Stimulated activated CD4-positive, alpha-beta T cell treated with anti-CD3 and anti-CD28 coated beads, Interleukin-4, amount 100 ng/mL, for 1 hour (primary cell): ENCODE results near the gene MTA3.

Experiments
- DNase-seq: peaks from one replicate; pipeline ENCODE4 v3.0.0-alpha.2; 2020

Gene MTA3

DNA sequence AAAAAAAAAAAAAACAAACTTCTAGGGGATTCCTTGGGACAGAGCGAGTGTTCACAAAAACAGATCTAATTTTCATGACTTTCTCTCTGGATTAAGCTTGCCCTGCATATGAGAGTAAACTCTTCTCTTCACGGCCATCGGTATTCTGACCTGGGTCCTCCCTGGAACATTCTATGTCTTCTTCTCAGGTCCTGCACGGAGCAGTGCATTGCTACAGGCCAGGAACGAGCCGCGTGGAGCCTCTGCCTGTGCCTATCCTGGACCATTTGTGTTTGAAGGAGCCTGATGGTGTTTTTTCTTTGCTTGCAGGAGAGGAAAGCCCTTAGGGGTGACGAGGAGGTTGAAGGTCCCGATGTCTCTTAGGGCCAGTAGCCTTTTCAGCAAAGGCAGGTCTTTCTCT is 197.3 kb downstream of the MTA3 start:
- DNase-seq, result no peak

DNA sequence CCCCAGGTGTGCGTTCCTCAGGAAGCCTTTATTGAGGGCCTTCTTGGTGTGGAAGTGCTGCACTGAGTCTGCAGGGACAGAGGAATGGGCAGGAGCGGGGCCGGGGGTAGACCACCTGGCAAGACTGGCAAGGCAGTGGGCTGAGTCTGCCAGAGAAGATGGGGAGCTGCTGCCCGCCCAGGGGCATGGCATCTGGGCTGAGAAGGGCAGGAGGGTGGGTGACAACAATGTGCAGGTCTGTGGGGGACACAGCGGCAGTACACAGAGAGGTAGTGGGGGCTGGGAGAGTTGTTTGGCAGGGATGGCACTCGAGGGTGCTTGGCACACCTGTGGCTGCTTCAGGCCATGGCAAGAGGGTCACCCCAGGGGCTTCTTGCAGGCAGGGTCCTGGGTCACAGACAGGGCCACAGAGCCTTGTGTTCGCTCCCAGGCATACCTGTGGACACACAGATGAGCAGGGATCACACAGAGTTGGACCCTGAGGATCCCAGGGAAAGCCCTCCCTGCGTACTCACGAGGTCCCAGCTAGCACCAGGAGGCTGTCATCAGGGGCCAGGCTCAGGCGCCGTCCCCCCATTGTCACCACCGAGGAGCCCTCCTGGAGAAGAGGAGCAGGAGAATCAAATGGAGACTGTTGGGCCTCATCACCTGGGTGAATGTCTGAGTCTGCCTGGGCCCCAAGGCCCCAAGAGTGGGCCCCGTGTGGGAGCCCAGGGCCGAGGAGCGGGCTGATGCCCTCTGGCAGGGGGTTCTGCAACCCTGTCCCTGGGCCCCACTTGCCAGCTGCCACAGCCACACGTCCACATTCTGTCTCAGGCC is 198.9 kb downstream of the MTA3 start:
- no peak for DNase-seq

DNA sequence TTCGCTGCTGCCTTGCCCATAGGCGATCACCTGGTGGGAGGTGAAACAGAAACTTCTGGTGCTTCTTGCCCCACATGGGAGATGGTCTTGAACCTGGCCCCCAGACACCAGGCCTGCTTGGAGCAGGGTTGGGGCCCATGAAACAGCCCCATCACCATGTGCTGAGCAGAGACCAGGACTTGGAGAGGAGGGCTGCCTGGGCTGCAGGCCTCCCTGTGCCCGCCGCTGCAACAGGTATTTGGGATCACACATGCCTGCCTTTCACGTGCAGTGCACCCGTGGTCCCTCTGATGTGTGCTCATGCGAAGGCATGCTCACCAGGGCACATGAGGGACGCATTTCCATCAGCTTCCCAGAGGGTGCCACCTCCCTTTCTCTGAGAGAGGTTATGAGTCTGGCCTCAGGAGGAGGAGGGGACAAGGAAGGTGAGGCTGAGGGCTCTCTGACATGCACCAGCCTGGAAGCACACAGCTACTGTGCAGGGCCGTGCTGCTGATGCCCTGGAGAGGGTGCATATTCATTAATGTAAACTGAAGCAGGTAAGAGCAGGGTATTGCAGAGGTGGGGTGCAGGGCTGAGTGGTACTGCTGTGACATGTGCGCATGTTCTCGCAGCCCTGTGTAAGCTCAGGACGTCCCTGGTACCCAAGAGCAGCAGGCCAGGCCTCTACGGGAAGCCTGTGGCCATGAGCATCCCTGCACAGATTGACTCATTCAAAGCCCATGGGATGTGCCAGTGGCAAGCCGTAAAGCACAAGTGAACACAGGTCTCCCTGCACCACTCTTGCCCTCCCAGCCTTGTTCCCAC is 199.7 kb downstream of the MTA3 start:
- DNase-seq, result no peak

DNA sequence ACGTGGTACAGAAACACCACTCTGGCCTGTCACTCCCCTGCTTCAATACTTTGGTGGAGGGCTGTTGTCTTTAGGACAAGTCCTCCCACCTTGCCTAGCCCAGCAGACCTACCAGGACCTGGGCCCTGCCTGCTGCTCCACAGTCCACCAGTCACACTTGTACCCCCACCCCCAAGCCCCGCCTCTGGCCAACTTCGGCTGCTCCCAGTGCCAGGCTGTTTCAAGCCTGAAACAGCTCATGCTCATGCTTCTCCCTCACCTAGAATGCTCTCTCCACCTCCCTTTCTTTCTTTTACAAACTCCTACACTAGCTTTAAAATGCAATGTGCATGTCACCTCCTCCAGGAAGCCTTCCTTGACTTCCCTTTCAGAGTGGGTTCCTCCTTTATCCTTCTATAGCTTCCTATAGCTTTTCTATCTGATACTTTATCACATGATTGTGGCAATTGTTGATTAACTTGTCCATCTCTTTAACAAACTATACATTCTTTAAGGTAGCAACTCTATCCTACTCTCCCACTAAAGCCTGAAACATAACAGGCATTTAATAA is 200.3 kb downstream of the MTA3 start:
- no peak for DNase-seq

DNA sequence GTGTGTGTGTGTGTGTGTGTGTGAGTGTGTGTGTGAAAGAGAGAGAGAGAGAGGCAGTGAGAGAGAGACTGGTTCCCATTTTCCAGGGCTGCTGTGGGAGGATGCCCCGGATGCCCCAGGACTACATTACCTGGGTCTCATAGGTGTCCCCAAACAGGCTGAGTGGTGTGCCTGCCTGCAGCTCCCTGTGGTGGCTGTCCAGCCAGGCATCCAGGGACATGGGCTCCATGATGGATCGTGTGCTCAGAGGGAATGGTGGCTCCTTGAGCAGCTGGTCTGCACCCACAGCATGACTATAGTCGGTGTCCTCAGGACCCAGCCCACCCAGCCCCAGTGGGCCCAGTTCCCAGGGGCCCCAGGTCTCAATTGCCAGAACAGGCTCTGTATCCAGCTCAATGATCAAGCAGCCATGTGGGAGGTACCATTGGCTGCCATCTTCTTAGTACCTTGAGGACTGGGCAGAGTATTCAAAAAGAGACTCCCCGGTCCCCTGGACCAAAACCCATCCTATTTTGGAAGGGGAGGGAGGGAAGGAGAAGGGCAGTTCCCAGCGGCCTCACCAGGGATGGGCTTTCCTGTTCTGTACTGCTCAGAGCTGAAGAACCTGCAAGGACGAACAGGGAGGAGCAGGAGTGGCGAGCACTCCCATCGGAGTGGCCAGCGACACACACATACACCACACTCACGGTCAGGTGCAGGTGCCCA is 201.3 kb downstream of the MTA3 start:
- DNase-seq, result no peak

DNA sequence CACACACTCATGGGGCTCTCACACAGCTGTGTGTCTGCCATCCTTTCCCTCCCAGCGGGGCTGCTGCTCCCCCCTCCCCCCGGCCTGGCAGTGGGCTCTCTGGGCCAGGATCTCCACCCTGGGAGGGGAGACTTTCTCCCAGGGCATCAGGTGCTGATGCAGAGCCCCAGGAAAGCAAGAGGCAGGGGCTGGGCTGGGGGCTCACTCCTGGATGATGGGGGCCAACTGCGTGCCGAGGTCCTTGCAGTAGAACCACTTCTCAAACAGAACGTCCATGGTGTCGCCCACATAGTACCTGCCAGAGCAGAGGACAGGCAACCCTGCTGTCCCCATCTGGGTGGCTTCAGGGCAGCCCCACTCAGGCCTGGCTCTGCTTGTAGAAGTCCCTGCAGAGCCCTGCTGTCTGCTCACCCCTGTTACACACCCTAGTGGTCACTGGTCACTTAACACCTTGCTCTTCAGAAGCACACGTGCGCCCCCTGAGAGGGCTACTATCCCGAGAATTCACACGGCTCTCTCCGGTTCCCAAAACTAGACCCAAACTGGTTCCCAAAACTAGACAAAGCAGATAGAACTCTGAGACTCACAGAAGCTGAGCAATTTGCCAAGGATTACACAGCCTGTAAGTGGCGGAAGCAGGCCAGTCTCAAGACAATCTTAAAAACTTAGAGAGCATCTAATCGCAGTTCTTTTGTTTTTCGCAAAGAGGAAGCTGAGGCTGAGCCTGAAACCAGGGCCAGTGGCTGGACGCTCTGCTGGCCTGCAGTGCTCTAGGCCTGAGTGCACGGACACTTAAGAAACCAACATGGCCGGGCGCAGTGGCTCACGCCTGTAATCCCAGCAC is 202.1 kb downstream of the MTA3 start:
- no peak for DNase-seq

DNA sequence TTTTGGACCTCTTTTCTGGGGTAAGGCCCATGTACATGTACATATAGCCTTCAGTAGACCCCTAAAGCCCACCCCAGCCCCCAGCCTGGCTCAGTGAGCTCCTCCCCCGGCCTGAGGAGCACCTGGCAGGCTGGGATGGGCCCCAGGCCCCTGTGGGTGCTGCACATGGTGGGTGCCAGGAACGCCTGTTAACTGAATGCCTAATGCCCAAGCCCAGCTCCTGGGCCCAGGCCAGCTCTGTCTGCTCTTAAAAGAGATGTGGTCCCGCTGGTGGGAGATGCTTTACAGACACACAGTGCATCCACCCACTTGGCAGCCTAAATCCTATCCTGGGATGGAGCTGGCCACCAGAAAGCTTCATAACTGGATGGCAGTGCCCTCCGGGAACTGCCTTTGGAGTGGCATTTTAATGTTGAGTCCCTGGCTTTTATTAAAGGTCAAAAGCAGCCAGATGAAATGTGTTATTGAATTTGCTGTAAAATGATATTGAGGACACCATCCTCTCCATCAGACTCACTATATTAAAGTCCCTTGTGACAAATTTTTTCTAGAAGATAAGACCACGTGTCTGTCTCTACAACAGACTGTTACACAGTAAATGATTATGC is 203.2 kb downstream of the MTA3 start:
- DNase-seq, result no peak

DNA sequence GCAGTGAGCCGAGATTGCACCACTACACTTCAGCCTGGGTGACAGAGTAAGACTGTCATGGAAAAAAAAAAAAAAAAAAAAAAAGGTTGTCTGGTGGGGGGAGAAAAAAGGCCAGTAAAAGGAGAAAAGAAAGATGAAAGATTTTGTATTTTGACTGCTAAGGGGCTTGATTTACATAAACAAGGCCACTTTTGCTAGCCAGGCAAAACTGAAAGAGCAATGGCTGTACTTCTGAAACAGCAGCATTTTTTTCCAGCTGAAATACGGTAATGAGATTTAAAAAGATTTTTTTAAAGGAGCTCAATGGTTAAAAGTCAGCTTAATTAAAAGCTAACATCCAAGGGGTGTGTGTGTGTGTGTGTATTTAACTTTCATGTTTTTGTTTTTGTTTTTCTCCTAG is 206.8 kb downstream of the MTA3 start:
- no peak for DNase-seq

DNA sequence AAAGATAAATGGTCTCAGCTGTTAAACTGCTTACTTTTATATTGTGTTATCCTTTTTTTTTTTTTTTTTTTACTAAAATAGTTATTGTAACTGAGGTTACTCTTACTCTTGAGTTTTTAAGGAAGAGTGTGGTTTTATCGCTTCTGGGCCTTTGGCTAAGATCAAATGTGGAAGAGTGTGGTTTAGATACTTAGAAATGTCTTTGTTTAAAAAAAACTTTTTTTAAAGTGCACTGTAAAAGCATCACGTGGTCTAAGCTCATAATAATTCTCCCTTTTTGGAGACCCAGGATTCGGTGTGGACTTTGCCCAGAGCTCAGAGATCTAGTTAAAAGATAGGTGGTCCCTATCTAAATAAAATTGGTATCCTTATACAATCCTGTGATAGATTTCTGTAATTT is 207.4 kb downstream of the MTA3 start:
- no peak for DNase-seq

DNA sequence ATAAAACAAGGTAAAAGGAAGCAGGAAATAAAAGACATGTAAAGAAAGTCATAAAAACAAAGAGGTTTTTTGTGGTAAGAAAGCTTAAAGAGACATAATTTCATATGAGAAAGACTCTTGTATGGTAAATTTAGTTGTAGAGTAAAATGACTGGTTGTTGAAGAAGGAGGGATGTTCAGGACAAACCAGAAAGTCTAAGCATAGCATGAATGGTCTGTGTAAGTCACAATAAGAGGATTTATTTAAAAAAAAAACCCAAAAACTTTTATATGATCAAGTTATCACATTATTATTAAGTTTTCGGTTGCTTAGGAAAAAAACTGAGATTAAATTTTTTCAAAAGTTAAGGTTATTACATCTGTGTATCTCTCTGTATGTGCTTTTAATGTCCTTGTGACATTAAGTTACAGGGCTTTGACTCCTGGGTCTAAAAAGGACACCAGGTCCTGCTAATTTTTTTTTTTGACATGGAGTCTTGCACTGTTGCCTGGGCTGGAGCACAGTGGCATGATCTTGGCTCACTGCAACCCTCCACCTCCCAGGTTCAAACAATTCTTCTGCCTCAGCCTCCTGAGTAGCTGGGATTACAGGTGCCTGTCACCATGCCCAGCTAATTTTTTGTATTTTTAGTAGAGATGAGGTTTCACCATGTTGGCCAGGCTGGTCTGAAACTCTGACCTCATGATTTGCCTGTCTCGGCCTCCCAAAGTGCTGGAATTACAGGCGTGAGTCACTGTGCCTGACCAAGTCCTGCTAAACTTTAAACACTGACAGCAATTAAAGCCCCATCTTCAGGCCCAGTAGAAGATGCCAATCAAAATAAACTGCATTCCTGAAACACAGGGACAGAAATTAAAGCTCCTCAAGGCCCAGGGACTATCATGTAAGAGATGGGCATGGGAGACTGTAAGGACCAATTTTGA is 209.7 kb downstream of the MTA3 start:
- no peak for DNase-seq

DNA sequence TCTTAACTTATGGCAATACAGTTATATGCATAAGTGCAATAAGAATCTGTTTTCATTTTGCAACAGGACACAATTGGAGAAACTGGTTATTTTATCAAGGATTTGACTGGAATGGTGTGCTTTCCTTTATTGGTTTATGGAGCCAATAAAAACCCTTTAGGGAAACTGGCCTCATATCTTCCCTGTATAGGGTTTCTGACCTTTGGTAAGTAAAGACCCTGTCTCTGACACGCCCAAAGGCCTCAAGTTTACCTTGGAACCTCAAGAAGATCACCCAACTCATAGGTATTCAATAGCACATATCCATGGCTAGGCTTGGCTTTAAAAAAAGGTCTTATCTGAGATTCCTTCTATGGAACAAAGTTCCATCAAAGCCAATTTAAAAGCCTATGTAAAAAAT is 212.7 kb downstream of the MTA3 start:
- no peak for DNase-seq

DNA sequence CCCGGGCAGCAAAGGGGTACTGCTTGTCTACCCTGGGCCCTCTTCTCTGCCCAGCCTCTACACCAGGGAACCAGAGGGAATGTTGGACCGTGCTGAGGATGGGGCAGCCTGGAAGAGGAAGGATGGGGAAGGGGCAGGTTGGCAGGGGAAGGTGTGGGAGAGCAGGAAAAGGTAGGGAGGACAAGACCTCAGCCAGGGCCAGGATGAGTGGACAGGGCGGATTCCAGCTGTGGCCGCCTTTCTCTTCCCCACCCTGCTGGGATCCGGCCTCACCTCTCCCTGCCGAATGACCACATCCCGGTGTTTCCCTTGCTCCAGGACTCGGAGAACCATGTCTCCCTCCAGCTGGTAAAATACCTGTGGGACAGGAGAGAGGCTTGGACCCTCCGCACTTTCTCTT is 215.1 kb downstream of the MTA3 start:
- DNase-seq, result no peak

DNA sequence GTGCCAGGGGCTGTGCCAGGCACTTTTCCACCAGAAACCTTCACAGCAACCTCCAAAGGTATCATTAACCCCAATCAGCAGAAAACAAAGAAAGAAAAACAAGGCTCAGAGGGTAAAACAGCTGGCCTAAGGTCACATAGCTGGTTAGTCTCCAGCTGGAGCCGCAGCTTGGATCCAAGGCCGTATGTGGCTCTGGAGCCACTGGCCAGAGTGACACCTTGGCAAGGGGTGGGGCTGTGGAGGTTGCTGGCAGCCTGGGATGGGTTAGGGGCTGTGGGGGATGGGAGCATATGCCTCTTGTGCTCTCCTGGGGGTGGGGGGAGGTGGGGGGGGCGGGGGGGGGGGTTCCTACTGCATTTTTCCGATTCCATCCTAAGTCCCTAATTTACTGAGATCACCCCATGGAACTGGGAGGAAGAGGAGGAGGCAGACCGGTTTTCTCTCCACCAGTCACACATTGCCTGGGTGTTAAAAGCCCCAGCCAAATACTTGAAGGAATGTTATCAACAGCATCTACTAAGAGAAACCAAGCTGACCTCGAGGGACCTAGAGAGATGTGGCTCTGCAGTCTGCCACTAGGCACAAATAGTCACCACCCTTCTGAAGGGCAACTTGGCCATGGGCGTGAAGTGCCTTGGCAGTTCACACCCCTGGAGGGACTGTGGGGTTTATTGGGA is 215.9 kb downstream of the MTA3 start:
- DNase-seq, result no peak

DNA sequence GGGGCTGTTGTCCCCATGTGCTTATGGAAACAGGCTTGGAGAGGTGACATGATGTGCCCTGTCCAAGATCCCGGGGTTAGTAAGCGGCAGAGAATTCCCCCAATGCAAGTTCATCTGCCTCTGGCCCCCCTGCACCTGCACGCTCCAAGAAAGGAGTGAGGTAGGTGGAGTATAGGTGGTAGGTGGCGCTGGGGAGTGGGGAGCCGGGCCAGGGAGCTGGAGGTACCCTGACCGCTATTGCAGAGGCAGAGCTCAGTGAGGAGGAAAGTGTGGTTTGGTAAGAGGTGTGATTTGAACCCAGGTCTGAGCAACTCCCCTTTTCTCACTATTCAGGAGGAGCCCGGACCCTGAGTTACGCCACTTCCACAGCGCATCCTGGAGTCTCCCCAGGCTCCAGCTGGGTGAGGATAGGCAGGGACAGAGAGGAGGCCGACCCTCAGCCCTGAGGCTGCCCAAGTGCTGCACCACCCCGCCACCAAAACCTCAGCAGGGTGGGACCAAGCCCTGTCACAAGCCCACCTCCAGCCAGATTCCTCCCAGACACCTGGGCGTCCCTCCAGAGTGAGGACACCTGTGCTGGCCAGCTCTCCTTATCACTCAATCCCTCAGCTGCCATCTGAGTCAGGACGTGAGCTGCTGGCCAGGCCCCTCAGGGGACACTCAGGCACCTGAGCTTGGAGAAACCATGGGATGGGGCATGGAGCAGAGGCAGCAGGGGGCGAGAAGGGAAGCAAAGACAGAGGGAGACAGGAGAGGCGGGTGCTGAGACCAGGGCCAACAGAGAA is 218.3 kb downstream of the MTA3 start:
- no peak for DNase-seq

DNA sequence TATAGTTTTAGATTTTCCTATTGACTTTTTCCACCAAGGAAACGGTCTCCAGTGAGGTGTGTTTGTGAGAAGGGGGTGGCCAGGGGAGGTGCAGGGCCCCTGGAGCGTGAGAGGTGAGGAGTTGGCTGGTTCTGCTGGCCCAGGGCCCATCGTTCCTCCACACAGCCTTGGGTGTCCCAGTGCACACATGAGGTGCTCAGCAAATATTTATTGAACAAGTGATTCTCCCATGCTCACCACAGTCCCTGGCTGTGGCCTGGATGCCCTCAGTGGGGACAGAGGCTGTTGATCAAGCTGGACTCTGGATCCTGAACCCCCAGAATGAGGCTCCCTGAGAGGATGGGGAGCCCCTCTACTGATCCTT is 219.0 kb downstream of the MTA3 start:
- DNase-seq, result no peak

DNA sequence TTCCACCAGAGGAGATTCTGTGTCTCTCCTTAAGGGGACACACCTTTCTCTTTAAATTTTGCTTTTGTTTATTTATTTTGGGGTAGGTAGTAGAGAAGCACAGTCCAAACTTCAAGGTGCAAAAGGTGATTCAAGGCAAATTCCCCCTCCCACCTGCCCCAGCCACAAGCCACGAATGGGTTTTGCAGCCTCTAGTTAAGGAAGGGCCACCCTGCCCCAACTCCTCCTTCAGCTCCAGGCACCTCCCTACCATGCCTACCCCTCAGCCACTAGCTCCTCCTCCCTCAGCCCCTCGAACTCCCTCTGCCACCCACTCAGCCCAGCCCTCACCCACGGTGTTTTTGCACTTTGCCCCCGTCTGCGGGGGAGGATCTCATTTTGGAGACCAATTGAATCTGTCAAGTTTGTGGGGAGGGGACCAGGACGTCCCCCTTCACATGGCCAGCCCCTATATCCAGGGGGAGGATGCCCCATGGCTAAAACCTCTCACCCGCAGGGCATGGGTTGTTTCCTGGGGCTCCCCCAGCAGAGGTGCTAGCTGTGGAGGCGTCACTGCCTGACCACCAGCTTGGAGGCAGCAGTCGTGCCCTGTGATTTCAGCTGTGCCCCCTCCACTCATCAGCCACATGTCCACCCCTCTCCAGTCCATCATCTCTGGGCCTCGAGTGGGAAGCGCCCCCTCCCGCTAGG is 219.5 kb downstream of the MTA3 start:
- DNase-seq, result no peak

DNA sequence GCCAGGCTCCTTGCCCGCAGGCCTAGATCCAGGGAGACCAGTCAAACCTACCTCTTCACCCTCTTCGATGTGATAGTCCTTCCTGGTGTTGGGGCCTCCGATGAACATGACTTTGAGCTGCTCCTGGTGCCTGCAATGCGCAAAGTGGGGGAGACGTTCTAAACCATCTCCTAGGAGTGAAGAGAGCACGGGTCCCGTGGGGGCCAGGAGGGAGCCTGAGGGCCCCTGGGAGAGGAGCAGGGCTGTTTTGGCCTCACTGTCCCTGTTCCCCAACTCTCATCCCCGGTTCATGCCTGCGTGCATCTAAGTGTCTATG is 220.0 kb downstream of the MTA3 start:
- DNase-seq, result no peak

DNA sequence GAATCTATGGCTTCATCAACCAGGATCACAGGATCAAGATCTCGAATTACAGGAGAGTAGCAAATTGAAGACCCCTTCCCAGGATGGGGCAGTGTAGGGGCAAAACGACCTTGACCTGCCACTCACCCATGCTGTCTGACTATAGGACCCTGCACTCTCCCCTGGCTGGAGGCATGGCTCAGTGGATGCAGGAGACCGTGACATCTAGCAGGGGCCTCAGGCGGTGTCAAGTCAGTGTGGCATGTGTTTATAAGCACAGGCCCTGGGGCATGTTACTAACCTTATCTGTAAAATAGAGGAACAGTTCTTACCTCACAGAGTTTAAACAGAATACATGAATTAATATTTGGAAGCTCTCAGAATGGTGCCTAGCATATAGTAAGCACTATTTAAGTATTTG is 220.4 kb downstream of the MTA3 start:
- DNase-seq, result no peak

DNA sequence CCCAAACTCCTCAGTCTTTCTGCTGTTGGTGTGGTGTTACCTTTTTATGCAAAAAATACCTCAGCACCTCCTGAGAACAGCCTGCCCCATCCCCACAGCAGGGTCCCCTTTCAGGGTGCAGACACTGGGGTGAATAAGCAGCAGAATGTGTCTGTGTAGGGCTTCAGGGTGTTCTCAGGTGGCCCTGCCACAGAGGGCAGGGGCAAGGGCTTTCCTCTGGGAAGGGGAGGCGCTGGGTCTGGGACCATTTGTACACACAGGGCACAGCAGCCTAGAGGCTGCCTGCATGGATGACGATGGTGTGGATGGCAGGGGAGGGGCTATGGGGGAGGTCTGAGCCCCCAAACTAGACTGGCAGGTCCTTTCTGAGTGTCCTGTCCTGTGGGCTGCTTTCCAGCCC is 221.3 kb downstream of the MTA3 start:
- no peak for DNase-seq
